Embryonic facial prominence (tissue), 1 donor: Measurements from ENCODE around the gene PTPRN2.

Experiments used
- DNase-seq: peaks from one replicate; pipeline ENCODE4 v3.0.0-alpha.2; 2016; ENCODE audit errors: extremely low spot score

Gene PTPRN2

DNA sequence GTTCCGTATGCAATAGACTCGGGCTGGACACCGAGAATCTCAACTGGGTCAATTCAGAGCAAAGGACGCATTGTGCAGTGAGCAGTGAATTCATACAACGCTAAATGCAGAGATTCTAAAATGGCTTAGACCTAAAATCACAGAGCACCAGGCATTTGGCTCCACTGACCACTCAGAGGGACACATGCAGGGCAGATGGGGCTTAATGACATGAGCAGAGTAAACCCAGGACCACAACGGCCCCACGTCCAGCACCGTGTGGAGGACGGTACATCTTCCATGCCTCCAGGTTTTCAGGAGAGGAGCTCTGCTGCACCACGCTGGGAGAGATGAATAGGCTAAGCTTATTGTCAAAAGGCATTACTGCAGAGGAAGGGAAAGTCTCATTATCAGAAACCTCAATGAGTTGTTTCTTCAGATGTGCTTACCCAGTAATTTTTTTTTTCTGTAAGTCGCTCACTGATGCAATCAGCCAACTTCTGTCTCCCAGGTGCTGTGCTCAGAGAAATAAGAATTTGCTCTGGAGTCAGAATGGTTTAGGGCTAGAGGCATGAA lies 555.0 kb downstream of the PTPRN2 start:
- no peak for DNase-seq

DNA sequence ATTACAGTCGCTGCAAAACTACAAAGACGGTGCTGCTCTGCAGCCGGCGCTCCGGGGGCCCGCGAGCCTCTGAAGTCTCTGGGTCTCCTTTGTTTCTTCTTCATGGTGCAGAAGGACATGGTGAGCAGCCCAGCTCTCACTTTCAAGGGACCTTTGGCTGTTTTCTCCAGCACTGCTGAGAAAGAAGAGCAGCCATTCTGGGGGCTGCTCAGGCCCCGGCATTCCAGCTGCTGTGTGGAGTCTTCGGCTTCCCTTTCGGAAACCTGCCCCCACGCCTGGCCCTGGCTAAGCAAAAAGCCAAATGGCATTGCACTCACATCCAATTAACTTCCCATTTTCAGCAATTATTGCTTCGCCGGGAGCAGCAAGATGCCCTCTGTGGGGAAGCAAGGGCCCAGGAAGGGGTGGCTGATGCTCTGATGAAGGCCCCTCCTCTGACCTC lies 555.7 kb downstream of the PTPRN2 start:
- no peak for DNase-seq

DNA sequence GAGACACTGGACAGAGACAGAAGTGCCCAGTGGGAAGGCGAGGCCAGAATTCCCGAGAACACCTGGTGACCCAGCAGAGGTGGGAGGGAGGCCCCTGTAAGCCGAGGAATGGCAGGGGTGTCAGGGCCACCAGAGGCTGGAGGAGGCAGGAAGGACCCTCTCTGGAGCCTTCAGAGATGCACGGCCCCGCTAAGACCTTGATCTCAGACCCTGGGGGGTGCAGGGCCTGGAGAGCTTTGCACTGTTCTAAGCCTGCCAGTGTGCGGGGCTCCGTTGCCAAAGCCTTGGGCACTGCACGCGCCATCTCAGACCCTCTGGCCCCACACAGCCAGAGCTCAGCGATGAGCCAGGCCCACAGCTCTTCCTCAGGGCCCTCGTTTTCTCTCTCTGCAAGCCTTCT lies 557.1 kb downstream of the PTPRN2 start:
- no peak for DNase-seq

DNA sequence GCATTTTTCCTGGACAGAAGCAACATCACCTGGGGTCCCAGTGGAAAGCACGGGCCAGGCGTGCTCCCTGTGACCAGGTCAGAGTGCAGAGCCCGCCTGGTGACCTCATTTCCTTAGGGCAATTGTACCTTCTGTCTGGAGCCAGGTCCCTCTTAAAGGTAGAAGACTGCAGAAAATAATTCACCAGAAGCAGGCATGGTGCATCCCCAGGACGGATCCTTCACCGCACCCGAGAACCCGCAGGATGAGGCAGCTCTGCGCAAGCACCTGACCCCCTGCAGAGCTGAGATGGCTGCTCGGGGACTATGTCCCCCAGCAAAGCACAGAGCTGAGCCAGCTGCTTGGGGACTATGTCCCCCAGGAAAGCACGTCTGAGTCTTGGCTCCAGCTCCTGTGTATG lies 557.6 kb downstream of the PTPRN2 start:
- DNase-seq = no peak

DNA sequence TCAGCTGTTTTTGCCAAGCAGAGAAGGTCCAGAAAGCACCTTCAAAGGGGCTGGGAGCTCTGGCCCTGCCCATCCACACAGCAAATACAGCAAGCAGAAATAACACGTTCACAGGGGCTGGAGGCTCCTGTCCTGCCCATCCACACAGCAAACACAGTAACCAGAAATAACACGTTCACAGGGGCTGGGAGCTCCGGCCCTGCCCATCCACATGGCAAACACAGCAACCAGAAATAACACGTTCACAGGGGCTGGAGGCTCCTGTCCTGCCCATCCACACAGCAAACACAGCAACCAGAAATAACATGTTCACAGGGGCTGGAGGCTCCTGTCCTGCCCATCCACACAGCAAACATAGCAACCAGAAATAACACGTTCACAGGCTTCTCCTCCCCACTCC lies 558.1 kb downstream of the PTPRN2 start:
- no peak for DNase-seq

DNA sequence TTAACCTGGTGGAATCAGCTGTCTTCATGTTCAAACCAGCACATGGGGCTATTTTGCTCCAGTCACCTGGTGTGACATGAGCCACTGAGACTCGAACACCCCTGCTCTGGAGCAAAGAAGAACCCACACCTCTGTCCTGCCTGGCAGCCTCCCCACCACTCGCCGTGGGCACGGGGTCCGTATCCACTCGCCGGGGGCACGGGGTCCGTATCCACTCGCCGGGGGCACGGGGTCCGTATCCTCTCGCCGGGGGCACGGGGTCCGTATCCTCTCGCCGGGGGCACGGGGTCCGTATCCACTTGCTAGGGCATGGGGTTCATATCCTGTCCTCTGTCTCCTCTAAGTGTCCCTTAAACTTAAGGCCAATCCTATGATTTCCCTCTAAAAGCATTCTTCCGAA lies 558.7 kb downstream of the PTPRN2 start:
- no peak for DNase-seq

DNA sequence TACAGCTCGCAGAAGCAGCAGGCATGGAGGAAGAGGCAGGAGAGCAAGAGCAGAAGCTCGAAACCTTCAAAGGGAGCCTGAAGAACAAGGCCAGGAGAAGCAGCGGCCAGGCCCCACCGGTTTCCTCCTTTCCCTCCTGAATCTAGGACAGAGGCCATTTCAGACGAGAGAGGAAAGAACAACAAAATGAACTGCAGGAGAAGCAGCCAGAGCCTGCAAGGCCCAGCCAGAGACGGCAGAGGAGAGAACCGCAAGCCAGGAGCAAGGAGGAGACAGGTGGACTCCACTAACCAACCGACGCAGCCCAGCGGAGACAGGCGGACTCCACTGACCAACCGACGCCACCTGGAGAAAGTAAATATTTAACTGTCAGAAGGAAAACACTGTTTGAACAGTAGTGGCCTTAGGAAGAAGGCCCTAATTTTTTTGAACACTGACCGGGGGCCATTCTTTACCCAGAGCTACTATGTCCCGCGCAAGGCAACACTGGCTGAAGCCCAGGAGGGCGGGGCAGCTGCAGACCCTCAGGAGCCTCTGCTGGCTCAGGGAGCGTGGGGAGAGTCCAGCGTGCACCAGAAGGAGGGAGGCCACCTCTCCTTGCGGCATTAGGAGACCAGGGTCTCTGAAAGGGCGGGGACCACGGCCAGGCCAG lies 559.2 kb downstream of the PTPRN2 start:
- DNase-seq = no peak

DNA sequence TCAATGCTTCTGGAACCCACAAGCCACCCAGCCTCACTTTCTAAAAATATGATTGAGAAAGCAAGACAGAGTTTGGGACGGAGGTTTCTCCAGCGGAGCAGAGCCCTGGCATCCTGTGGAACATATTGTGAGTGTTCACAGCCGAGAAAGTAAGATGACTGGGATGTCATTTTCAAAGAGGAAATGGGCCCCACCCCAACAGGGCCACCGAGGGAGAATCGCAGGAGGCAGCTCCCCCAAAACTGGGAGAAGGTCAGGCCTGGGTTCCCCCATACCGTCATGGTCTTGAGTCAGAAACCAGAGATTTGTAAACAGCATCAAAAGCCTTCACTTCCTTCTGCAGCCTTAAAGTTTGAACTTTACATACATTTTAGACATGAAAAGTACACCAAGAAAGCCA lies 560.0 kb downstream of the PTPRN2 start:
- DNase-seq = no peak

DNA sequence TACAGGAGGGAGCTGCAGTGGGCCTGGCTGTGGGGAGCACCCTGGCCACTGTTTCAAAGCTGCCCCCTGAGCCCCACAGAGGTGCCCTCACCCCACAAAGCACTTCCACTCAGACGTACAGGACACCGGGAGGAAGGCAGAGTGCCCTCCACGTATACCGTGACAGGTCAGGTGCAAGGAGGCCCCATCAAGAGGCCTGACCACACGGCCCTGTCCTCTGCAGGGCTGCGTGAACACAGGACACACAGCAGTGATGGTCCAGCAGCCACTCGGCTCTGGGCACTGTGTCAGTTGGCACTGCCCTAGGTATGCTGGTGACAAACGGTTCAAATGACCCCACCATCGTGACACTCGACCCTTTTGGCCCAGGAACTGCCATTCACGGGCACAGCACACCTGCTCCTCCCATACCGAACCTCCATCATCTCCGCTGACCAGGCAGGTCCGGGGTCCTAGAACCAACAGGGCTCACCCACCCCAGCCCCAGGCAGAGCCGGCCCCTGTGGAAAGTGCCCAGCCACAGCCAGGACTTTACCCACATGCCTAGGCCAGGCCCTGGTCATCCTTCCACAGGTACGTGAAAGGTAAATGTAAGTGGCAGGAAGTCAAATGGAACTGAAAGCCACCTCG lies 560.9 kb downstream of the PTPRN2 start:
- DNase-seq = no peak

DNA sequence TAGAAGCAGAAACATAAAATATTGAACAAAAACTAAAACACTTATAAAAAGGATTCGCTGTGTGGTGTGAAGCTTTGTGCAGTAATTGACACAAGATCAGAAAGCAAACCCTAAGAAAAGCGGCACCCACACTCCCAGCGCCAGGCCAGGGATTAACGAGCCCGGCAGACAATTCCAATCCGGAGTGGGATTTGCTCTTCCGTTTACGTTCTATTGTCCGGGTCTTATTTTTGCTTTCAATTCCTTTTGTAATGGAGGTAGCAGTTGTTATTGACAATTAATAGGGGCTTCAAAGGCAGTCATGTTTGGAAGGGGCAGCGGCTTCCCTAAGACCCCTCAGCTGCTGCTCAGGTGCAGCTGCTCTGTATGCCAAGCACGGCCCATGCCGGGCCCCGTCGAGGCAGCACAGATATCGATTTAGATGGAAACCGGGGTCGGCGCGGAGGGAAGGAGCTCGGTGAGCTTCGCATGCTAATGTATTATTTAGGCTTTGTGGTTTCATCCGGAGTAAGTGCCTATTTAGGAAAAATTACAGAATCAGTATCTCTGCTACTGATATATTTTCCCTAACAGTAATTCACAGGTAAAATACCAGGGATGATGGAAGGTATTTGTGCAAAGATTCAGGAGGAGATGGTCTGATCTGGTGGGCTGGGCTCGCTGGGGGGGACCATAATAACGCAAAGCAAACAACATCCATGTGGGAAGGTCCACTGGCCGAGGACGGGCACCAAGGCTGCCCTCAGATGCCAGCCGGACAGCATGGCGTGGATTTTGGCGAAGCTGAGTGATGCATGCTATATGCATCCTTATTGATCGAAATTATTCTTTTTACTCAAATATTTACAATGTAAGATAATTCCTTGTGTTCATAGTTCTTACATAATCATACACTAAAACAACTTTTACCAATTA lies 561.7 kb downstream of the PTPRN2 start:
- no peak for DNase-seq

DNA sequence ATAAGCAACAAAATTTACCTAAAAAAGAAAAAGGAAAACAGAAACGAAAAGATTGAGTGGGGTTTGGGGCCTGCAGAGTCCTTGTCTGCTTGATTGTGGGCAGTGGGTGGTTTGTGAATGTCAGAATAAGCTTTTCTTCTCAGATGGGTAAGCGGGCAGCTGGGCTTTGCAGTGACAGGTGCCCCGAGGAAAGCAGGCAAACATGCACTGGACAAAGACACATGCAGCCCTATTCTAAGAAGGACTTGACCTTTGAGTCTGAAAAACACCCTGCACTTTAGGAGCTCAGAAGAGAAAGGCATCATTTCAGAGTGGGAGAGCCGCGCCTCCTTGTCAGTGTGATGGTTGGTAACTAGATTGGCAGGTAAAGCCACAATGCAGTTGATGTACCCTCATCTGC lies 562.7 kb downstream of the PTPRN2 start:
- DNase-seq = no peak

DNA sequence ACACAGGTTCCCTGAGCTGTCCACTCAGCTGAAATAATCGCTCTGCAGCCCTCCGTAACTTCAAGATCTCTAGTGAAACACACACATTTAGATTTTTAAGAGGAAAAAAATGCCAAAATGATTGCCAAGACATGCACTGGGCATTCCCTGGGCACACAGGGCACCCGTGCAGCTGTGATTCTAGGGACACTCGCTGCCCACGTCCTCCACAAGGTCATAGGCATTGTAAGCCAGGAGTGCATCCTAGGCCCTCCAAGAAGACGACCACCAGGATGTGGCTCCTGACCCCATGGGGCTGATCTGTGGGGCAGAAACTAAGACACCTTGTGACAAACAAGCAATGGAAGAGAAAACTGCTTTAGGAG lies 563.3 kb downstream of the PTPRN2 start:
- DNase-seq = no peak

DNA sequence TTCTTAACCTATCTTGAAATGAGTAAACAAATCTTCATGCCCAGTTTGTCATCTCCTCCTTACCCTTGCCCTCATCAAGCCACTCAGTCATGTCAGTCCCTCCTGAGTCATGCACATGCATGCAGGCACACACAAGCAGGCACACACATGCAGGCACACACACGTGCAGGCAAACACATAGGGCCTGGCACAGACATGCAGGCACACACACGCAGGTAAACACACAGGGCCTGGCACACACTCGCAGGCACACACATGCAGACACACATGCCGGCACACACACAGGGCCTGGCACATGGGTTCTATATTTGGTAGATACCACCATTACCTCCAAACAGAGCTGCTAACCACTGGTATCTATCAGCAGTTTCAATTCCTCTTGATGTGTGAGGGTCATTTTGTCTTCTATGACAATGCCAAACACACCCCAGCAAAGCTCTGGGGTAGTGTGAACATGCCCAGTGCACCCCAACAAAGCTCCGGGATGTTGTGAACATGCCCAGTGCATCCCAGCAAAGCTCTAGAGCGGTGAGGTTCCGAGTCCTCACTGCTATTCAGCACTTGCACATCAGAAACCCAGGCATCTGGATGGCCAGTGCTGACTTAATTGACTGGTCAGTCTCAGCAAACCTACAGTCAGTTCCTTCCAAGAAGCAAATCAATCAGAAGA lies 563.8 kb downstream of the PTPRN2 start:
- DNase-seq = no peak

DNA sequence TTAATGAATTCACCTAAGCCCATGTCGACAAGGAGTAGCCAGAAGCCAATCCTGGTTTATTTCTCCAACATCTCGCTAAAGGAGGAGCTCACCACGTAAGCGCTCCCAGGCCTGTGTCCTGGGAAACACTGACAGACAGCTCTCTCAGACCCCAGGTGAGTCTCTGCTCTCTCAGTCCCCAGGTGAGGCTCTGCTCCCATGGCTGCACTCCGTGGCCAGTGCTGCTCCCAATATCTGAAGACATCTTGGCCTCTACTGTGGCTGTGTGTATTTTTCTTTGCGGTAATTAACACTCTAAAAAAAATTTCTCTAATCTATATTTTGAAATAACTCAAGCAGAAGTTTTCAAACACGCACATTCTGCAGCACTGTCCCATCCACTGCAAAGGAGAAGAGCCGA lies 564.5 kb downstream of the PTPRN2 start:
- no peak for DNase-seq

DNA sequence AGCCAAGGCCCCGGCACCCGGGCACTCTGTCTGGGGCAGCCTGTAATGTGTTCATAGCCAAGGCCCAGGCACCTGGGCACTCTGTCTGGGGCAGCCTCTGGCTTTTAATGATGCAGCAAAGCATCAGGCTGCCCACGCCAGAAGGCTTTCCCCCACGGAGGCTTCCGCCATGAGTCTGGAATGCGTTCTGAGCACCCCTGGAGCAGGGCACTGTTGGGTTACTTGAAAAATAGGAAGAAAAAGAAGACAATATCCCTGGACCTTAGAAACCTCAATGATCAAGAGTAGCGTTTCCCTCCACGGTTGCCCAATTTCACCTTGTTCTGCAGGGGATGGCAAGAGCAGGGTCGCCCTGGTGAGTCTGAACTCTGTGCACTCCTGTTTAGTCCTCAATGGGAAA lies 565.0 kb downstream of the PTPRN2 start:
- DNase-seq = no peak

DNA sequence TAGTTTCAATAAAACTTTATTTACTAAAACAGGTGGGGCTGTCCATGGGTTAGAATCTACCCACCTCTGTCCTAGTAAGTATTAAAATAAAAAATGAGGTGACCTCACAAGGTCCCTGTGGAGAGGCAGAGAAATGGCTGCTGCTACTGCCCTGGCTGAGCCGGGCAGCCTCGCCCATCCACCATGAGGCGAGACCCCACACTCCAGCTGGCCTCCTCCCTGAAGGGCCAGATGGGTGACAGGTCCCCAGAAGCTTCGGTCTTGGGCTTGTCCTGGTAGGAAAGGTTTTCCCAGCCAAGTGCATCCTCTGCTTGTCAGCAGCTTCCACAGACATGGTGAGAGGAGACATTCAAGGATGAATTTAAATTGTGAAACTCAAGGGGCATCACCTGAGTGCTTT lies 565.8 kb downstream of the PTPRN2 start:
- DNase-seq = no peak

DNA sequence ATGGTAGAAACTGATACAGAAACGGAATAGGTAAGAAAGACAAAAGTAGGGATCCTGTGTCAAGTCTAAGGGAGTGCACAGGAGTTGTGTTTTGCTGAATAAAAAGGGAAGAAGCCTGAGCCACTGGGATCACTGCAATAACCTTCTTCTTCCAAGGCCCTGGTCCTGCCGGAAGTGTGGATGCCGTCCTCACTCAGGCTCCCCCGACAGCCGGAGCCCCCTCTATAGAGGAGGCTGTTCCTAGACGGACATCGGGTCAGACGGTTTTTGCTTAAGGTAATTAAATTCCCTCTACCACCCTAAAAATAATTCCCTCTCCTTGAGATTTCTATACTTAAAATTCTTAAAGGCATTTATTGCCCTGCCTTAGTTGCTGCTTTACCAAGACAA lies 566.9 kb downstream of the PTPRN2 start:
- DNase-seq = no peak

DNA sequence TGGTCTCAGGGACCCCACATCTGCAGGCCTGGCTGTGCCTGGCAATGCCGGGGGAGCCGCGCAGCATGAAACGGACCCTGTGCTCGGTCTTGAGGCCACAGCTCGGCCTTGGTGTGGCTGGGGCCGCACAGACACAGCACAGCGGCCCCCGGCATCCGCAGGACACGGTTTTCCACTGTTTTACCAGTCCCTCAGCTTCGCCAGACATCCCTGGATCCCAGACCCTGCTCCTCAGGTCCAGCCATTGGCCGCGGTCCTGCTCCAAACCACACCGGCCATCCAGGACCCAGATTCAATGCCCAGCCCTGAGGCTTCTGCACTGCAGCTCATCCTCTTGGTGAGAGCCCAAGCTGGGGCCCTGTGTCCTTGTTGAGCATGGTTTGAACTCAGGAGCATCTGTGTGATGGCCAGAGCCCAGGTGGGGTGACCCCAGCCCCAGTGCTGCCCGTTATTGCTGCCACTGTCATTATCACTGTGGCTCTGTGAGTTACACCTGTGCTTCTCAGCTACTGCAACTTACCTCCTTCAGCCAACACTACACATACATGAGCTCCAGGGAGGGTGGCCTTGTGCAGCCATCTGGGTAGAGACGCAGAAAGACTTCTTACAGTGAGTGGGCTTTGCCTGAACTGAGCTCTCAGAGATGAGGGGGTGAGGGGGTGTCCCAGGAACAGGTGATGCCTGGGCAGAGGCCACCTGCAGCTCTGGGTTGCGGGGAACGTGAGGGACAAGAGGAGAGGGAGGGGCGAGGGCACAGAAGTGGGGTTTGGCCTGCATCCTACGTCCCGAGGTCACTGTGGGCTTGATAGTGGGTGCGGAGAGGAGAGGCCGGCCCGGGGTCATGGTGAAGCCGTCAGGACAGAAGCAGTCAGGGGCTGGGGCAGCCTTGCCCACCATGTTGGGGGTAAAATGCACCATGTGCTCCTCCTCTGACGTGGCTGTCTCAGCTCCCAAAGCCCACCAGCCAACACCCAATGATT lies 567.6 kb downstream of the PTPRN2 start:
- no peak for DNase-seq

DNA sequence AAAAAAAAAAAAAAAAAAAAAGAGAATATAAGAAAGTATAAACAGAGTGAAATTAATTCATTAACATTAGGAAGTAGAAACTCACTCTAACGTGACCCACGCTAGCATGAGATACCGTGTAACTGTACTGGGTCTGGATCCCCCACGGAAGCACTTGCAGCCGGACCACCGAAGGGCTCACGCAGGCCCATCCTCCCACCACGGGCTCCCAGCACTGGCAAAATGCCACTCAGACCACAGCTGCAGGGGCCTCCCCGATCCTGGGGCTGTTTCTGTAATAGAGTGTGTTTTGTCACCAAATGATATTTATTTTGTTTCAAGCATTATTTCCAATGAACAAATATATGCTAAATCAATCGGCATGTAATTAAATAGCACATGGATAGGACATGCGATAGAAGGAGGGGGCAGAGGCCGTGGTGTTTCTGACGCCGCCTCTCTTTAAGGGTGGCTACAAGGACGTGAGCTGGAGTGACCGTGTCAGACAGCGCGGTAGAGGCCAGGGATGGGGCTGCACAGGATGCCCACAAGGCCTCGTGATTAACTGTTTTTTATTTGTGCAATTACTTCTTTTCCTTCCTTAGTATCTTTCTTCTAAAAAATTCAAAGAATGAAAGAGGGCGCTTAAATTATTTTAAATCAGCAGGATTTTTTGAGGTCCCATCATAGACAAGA lies 568.5 kb downstream of the PTPRN2 start:
- no peak for DNase-seq

DNA sequence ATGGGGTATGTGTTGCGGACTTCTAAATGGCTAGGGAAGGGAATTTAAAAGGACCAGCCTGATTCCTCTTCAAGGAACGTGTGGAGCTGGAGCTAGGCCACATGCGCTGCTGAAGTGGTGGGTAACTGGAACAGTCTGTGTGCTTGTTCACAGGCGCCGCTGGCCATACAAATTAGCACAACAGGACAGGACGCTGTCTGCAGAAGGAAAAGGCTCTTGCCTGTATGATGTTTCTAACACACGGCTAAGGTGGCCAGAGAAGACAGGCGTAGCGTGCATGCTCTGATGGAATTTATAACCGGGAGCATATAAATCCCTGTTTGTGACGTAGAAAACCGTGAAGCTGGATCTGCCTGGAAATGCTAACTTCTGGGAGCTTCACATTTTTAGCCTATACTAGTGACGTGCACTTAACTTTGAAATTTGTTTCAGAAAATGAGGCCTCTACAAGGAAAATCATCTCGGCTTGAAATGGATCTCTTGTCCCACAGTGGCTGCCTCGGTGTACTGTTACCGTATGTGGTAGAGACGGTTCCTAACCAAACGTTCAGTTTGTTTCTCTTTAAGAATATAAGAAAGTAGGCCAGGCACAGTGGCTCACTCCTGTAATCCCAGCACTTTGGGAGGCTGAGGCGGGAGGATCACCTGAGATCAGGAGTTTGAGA lies 569.4 kb downstream of the PTPRN2 start:
- DNase-seq = peak; percentile 76
